Body of pancreas (tissue), 4 donors: ENCODE data around the gene ACTL8. TPM values are rescaled to one million over a fixed set of nuclear protein-coding genes. Genes with fewer than 3 reads are reported as not detected.

Source experiments
- ATAC-seq: fragments of 150-250 bp; one replicate; pipeline ENCODE4 v1.9.1; 2016
- DNase-seq, 4 donors: peaks; one replicate each; pipeline ENCODE4 v3.0.0-alpha.2; 2019
- H3K27ac ChIP-seq, 4 donors: fragments of 200-600 bp; sonication (generic); 1 replicate in 3 of 4; 2 replicates in 1 of 4; pipeline versions ENCODE4 v1.5.1 to v1.6.1; 2016 to 2019; ENCODE audit warnings: mild to moderate bottlenecking in 1 of 4, mixed read lengths in 1 of 4, moderate library complexity in 1 of 4
- H3K27me3 ChIP-seq, 2 donors: fragments of 200-600 bp; sonication (generic); one replicate each; pipeline ENCODE4 v1.6.0; 2016; ENCODE audit warnings: mild to moderate bottlenecking in 1 of 2
- H3K36me3 ChIP-seq, 2 donors: fragments of 200-600 bp; sonication (generic); replicated peaks in 1 of 2; 2 replicates each; pipeline ENCODE4 v1.5.1; 2016; ENCODE audit warnings: low read depth in 2 of 2; ENCODE audit not compliant: insufficient read depth in 1 of 2
- H3K4me1 ChIP-seq: fragments of 200-600 bp; sonication (generic); one replicate; pipeline ENCODE4 v1.6.0; 2016
- H3K4me3 ChIP-seq, 2 donors: fragments of 200-600 bp; sonication (generic); 1 replicate in 1 of 2; 2 replicates in 1 of 2; pipeline ENCODE4 v1.5.1; 2016 to 2019
- H3K9me3 ChIP-seq, 3 donors: fragments of 200-600 bp; sonication (generic); 1 replicate in 2 of 3; 2 replicates in 1 of 3; pipeline ENCODE4 v1.5.1; 2016
- POLR2A ChIP-seq, 3 donors: fragments of 450-650 bp; IDR thresholded peaks; one replicate each; pipeline ENCODE4 v1.6.1; 2016; ENCODE audit warnings: antibody characterized with exemption in 3 of 3, mild to moderate bottlenecking in 2 of 3
- WGBS, 2 donors: methylation state at CpG; one replicate each; pipeline ENCODE4 v1.1.5; 2017; 5-methylcytosine and 5-hydroxymethylcytosine counted together
- intact Hi-C: fragments of 100-400 bp; cut with DNase I; formaldehyde crosslinking; loops from one replicate; pipeline ENCODE4 v1.15.1; 2023
- total RNA-seq, 2 donors: library from RNA; depleted of rRNA; stranded (reverse); fragments of >200 nt; gene quantifications; one replicate each; pipeline ENCODE4 v1.1.0, GENCODE V29; 2016
- TF ChIP-seq, protein P1 (sequence below), 7 experiments: fragments of 450-650 bp in 4 of 7; fragments of 200-600 bp in 3 of 7; sonication (generic) in 3 of 7; IDR thresholded peaks; one replicate each; pipeline ENCODE4 v1.5.1; 2016 to 2019; ENCODE audit warnings: antibody characterized with exemption in 7 of 7

ACTL8 gene
- total RNA-seq, 2 donors from 2014 or later, result not detected

DNA sequence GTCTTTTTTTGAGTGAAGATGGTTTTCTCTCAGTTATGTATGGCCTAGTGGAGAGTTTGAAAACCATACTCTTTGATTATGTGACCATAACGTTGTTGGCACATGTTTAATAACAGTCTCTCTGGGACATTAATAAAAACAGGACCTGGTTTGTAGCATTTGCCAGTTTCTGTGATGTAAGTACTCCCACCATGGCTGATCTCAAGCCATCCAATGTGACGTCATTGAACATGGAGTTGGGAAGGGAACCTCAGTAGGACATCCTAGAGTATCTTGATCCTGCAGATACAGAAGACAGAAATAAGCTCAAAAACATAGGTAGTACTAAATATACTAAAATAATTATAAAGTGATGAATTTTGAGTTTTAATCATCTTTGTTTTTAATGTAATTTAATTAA is 107.0 kb downstream of the ACTL8 start:
- Histone ChIP-seq H3K4me3 (no peak overlapping the region), H3K4me1 (no peaks in the 10 kb centered on the region), H3K27ac (no peak overlapping the region), H3K36me3 (no peaks in the 10 kb centered on the region), H3K9me3 (no peaks in the 10 kb centered on the region), H3K27me3 (no peaks in the 10 kb centered on the region)
- TF ChIP-seq, protein P1, sequence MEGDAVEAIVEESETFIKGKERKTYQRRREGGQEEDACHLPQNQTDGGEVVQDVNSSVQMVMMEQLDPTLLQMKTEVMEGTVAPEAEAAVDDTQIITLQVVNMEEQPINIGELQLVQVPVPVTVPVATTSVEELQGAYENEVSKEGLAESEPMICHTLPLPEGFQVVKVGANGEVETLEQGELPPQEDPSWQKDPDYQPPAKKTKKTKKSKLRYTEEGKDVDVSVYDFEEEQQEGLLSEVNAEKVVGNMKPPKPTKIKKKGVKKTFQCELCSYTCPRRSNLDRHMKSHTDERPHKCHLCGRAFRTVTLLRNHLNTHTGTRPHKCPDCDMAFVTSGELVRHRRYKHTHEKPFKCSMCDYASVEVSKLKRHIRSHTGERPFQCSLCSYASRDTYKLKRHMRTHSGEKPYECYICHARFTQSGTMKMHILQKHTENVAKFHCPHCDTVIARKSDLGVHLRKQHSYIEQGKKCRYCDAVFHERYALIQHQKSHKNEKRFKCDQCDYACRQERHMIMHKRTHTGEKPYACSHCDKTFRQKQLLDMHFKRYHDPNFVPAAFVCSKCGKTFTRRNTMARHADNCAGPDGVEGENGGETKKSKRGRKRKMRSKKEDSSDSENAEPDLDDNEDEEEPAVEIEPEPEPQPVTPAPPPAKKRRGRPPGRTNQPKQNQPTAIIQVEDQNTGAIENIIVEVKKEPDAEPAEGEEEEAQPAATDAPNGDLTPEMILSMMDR (IDR thresholded peaks at IDR 0.05), result no peak
- TF ChIP-seq POLR2A (IDR thresholded peaks at IDR 0.05), result no peak
- ATAC-seq (no peak), DNase-seq (no peak)
- intact Hi-C loops, result no loop called here
- 64 to 66% methylated on average over 2 of the region's 2 CpGs for WGBS, 2 donors

DNA sequence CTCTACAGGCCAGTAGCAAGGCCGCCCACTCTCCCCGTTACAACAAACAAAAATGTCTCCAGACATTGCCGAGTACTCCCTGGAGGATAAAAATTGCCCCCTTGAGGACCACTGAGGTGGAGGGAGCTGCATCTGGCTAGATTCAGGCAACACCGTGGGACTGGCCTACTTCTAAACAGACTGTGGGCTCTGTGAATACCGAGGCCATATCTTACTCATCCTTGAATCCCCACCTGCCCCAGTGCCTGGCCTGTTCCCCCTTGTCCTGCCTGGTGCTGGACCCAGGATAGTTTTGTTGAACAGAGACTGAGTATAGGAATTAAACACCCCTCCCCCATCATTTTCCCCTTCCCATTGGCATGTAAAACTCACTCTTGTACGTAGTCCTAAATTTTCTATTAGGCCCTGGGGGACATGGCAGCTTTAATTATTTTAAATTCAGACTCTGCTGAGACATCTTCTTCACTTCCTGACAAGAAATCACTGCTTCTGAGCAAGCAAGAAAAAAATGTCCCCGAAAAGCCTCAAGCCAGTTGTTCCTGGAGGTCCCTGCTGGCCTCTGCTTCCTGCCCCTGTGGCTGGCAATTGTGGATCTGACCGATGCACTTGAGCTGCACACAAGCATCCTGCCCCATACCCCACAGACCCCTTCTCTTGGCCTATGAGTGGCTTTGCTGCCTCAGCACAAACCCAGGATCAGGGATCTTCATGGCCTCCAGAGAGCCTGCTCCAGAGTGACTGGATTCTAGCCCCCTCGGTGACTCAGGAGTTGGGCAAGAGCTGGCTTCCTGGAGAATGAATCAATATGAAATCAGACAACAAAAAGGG is 111.0 kb downstream of the ACTL8 start:
- TF ChIP-seq, protein P1 (IDR thresholded peaks at IDR 0.05), result no peak
- TF ChIP-seq POLR2A (IDR thresholded peaks at IDR 0.05), result no peak
- DNase-seq, result peak in 1 of 4 donors; percentile 22
- no peak for ATAC-seq
- Histone ChIP-seq H3K4me3 (no peak overlapping the region), H3K36me3 (no peaks in the 10 kb centered on the region), H3K9me3 (no peaks in the 10 kb centered on the region), H3K27me3 (no peaks in the 10 kb centered on the region), H3K27ac (no peak overlapping the region), H3K4me1 (no peaks in the 10 kb centered on the region)
- 68 to 74% methylated on average over 9 of the region's 9 CpGs for WGBS, 2 donors
- intact Hi-C loops, result no loop called here

DNA sequence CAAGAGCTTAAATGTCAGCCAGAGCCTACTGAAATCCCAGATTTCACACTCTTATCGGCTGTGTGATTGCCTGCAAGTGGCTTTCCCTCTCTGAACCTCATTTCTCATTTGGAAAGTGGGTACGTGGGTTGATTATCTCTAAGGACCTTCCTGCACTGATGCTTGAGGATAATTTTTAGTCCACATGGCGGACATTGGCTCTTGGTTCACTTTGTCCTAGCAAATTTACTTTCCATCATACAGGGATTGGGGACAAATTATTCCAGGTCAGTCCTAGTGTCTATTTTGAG is 111.6 kb downstream of the ACTL8 start:
- DNase-seq (no peak), ATAC-seq (no peak)
- Histone ChIP-seq H3K4me1 (no peaks in the 10 kb centered on the region), H3K36me3 (no peaks in the 10 kb centered on the region), H3K9me3 (no peaks in the 10 kb centered on the region), H3K27ac (no peak overlapping the region), H3K27me3 (no peaks in the 10 kb centered on the region), H3K4me3 (no peak overlapping the region)
- intact Hi-C loops, result no loop called here
- 77 to 81% methylated on average over 3 of the region's 3 CpGs for WGBS, 2 donors
- TF ChIP-seq, protein P1 (IDR thresholded peaks at IDR 0.05), result no peak
- TF ChIP-seq POLR2A (IDR thresholded peaks at IDR 0.05), result no peak

DNA sequence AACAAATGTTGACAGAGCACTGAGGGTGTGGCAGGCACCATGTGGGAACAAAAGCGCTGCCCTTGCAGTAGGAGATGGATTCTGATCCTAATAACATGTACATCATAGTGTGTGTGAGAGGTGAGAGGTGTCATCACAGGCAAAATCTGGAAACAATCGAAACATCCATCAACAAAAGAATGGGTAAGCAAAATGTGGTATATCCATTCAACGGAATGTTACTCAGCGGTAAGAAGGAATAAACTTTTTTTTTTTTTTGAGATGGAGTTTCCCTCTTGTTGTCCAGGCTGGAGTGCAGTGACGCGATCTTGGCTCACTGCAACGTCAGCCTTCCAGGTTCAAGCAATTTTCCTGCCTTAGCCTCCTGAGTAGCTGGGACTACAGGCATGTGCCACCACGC is 112.3 kb downstream of the ACTL8 start:
- Histone ChIP-seq H3K4me3 (no peak overlapping the region), H3K27me3 (no peaks in the 10 kb centered on the region), H3K9me3 (no peaks in the 10 kb centered on the region), H3K36me3 (no peaks in the 10 kb centered on the region), H3K27ac (no peak overlapping the region), H3K4me1 (no peaks in the 10 kb centered on the region)
- DNase-seq, result no peak
- no peak for TF ChIP-seq POLR2A (IDR thresholded peaks at IDR 0.05)
- TF ChIP-seq, protein P1 (IDR thresholded peaks at IDR 0.05), result no peak
- intact Hi-C loops, result no loop called here
- WGBS, 2 donors, result 90 to 96% methylated on average over 8 of the region's 8 CpGs
- ATAC-seq, result no peak

DNA sequence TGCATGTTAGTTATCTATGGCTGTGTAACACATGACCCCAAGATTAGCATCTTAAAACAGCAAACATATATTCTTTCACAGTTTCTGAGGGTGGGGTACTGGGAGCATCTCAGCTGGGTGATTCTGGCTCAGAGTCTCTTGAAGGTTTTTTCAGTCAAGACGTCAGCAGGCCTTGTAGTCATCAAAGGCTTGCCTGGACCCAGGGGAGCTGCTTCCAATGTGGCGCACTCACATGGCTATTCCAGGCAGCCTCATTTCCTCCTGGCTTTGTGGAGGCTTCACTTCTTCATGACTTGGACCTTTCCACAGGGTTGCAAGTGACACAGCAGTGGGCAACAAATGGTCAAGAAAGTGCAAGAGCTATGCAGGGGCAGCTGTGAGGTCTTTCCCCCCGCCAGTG is 114.7 kb downstream of the ACTL8 start:
- intact Hi-C loops, result no loop called here
- Histone ChIP-seq H3K36me3 (no peaks in the 10 kb centered on the region), H3K27ac (no peak overlapping the region), H3K27me3 (no peaks in the 10 kb centered on the region), H3K4me3 (no peak overlapping the region), H3K9me3 (no peaks in the 10 kb centered on the region), H3K4me1 (no peaks in the 10 kb centered on the region)
- DNase-seq (no peak), ATAC-seq (no peak)
- TF ChIP-seq, protein P1 (IDR thresholded peaks at IDR 0.05), result no peak
- no peak for TF ChIP-seq POLR2A (IDR thresholded peaks at IDR 0.05)
- 61 to 78% methylated on average over 2 to 3 of the region's 3 CpGs for WGBS, 2 donors
